Measurements from ENCODE around the gene IL16.

IL16 gene

DNA sequence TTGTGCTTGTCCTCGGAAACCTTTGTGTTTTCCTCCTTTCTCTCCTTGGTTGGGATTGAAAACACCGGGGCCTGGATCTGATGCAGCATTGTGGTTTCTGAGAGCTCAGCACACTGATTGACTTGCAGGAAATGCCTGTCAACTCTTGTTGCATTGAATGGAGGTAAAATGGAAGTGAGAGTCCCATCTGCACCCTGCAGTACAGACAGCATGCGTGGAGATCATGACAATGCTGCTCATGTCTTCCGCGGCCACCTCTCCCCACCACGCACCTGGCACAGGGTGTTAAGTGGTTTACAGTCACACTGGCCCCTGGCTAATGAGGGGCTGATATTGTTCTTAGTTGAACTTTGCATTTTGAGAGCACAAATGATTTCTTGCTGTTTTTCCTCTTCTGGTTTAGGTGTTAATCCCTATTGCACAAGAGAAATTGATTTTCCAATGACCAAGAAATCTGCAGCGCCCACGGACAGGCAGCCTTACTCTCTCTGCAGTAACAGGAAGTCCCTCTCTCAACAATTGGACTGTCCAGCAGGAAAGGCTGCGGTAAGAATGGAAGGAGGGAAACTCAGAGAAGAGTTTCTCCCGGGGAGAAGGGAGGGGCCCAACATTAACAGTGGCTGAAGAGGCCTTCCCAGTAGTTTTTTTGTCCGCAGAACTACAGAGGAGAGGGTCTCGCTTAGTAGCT is 68.7 kb downstream of the IL16 start:
- no peaks in the 10 kb centered on the region for H3K36me3 Mint-ChIP-seq (ENCODE audit: low read depth)
- no peaks in the 10 kb centered on the region for H3K9me3 Mint-ChIP-seq
- peak overlapping the region; percentile 78 for H3K27ac Mint-ChIP-seq
- no peak for ATAC-seq
- H3K4me3 Mint-ChIP-seq: peak overlapping the region; percentile 48
- H3K4me1 Mint-ChIP-seq: peaks cover 43% of the 10 kb centered on the region
- peaks cover 2% of the 10 kb centered on the region for H3K27me3 Mint-ChIP-seq
- DNase-seq: no peak

DNA sequence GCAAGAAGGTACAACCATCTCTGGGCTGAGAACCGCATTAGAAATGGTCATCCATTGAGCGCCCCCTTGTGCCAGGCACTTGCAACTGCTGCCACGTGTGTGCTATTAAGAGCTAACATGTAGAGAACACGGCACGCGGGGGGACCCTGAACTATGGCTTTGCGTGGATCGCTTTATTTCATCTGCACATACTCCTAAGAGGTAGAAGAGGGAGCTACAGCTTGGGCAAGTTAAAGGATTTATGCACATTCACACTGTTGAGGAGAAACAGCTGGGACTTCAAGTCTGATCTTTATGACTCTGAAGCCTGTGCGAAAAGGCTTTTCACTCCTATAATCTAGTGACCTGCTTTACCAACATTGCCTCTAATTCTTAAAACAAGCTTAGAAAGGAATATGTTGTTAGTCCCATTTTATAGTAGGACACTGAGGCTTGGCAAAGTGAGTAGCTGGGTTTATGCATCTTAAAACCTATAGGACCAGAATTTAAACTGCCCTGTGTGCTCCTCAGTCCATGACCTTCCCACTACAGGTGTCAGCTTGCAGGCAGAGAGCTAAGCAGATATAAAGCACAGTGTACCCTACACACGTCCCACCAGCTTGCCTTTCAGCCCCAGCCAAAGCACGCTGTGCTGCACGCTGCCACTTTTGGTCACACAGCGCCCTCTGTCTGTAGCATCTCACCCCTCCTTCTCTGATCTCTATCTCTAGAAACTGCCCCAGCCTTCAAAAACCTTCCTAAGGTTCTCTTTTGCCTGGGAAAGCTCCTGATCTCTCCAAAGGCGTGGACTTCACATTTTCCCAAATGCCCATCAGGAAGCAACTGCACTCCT is 69.5 kb downstream of the IL16 start:
- peak overlapping the region; percentile 78 for H3K27ac Mint-ChIP-seq

DNA sequence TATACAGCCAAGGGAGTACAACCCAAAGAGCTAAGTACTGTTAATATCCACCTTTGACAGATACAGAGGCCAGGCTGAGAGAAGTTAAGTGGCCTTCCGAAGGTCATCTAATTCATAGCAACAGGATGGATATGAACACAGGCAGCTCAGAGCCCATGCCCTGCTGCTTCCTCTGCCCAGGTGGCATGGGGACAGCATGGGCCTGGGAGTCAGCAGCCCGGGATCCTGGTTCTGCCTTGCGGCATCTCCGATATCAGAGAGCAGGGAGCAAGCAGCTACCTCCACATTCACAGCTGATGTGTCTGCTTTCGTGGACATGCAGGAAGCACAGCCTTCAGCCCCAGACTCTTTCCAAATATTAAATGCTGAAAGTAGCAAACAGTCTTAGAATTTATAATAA is 71.7 kb downstream of the IL16 start:
- H3K4me1 Mint-ChIP-seq: peaks cover 51% of the 10 kb centered on the region
- ATAC-seq (no peak), DNase-seq (no peak)
- no peaks in the 10 kb centered on the region for H3K9me3 Mint-ChIP-seq
- H3K27ac Mint-ChIP-seq: no peak overlapping the region
- H3K4me3 Mint-ChIP-seq: no peak overlapping the region
- peaks cover 2% of the 10 kb centered on the region for H3K27me3 Mint-ChIP-seq
- no peaks in the 10 kb centered on the region for H3K36me3 Mint-ChIP-seq (ENCODE audit: low read depth)

More for the DNA sequence above, 69.5 kb downstream of the IL16 start:
- peak; percentile 90 for DNase-seq
- Mint-ChIP-seq H3K4me3 (peak overlapping the region; percentile 48), H3K36me3 (ENCODE audit: low read depth) (no peaks in the 10 kb centered on the region), H3K9me3 (no peaks in the 10 kb centered on the region), H3K4me1 (peaks cover 49% of the 10 kb centered on the region), H3K27me3 (peaks cover 2% of the 10 kb centered on the region)
- peak; percentile 85 for ATAC-seq

DNA sequence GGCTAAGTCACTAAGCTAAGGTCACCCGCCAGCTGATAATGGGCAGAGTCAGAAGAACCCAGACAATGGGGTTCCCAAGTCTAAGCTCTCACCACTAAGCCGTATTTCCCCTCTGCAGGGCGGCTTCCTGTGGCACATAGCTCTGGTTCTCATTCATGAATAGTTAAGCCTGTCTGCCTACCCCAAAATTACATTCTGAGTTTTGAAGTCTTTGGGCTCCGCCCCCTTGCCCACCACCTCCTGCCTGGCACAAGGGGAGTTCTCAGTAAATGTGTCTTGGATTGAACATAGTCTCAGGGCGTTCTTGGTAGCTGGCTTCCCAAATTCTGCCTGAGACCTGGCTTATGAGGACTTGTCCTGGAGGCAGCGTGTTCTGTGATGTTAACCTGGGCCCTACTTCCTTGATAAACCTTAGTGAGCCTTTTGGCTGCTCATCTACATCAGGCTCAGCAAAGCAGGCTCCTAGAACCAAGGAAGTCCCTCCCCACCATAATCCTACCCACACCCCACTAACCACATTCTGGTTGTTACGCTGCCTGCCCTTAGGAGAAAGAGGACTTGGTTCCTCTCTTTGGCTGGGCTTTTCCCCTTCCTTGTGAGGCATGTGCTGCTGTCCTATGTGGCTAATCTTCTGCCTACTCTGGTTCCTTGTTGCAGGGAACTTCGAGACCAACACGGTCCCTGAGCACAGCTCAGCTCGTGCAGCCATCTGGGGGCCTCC is 72.4 kb downstream of the IL16 start:
- peak overlapping the region; percentile 77 for H3K27ac Mint-ChIP-seq
- H3K27me3 Mint-ChIP-seq: peaks cover 2% of the 10 kb centered on the region
- DNase-seq (no peak), ATAC-seq (no peak)
- H3K4me1 Mint-ChIP-seq: peaks cover 51% of the 10 kb centered on the region
- peak overlapping the region; percentile 15 for H3K4me3 Mint-ChIP-seq
- no peaks in the 10 kb centered on the region for H3K36me3 Mint-ChIP-seq (ENCODE audit: low read depth)
- H3K9me3 Mint-ChIP-seq: no peaks in the 10 kb centered on the region

DNA sequence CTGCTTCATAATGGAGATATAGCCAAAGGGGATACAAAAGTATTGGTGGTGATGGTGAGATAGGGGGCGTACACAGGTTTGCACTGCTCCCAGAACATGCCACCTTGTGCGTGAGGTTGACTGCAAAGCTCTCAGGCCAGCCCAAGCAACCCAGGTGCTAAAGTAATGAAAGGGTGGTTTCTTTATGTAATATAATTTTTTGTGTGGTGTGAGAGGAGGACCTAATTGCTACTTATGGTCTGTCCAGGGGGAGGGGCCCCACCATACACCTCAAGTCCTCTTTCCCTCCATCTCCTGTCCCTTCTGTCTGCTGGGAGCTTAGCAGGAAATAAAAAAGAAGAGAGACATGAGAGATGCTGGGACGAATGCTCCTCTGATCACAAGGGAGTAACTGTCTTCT is 73.5 kb downstream of the IL16 start:
- Mint-ChIP-seq H3K27me3 (peaks cover under 1% of the 10 kb centered on the region), H3K9me3 (no peaks in the 10 kb centered on the region), H3K27ac (peak overlapping the region; percentile 73), H3K4me3 (no peak overlapping the region), H3K4me1 (peaks cover 57% of the 10 kb centered on the region), H3K36me3 (ENCODE audit: low read depth) (no peaks in the 10 kb centered on the region)
- DNase-seq (no peak), ATAC-seq (no peak)

DNA sequence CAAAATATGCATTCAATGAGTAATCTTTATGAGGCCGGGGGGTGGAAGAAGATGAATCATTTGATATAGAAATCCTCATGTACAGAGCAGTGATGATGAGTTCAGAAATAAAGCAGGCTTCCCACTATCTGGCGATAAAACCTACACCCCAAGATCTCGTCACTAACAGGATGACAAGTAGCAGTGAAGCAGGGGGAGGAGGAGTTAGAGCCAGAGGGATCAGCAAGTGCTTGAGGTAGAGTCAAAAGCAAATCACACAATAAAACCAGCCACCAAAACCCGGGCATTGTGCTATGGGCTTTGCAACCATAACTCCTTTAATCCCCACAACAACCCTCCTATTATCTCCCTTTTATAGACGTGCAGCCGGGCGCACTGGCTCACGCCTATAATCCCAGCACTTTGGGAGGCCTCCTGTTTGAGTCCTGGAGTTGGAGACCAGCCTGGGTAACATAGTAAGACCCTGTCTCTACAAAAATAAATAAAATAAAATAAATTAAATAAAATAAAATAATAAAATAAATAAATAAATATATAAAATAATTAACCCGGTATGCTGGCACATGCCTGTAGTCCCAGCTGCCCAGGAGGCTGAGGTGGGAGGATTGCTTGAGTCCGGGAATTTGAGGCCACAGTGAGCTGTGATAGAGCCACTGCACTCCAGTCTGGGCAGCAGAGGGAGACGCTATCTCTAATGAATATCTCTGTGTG is 74.3 kb downstream of the IL16 start:
- no peak overlapping the region for H3K4me3 Mint-ChIP-seq
- peaks cover 57% of the 10 kb centered on the region for H3K4me1 Mint-ChIP-seq
- H3K9me3 Mint-ChIP-seq: no peaks in the 10 kb centered on the region
- DNase-seq (no peak), ATAC-seq (peak; percentile 56)
- no peaks in the 10 kb centered on the region for H3K27me3 Mint-ChIP-seq
- peak overlapping the region; percentile 73 for H3K27ac Mint-ChIP-seq
- H3K36me3 Mint-ChIP-seq (ENCODE audit: low read depth): no peaks in the 10 kb centered on the region

DNA sequence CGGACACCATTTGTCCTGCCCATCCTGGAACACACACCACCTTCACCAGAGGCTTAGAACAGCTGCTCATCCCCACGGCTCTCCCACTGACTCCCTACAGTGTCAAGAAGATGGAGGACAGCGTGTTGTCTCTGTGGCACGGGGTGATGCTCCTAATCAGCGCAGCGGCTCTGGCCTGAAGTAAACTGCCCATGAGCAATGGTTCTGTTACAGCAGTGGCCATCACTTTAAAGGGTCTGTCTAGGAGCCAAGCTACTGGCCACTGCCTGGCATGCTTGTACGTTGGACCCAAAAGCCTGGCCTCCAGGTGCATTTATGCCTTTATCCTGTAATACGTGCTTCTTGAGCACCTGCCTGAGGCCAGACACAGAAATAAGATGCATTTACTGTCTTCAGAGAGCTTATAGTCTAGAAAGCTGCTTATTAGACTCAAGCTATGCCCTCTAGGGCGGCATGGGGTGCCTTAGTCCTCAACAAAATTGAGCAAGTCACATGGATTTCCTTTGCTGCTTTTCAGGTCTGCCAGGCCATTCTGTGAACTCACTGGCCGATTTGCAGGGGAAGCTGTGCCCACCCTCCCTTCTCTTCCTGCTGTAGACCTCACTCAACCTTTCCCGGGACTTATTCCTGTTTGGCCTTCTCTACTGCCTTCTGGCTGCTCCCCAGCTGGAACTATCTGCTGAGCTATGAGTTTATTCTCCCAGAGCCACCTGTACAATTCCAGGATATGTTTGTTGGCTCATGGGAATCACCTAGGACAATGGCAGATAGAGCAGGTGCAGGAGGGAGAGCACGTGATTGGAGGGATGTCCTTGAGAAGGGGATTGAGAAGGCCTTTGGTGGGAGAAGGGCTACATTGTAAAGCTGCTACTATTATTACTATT is 75.3 kb downstream of the IL16 start:
- Mint-ChIP-seq H3K4me1 (peaks cover 54% of the 10 kb centered on the region), H3K4me3 (no peak overlapping the region), H3K9me3 (peaks cover 4% of the 10 kb centered on the region), H3K27me3 (no peaks in the 10 kb centered on the region), H3K27ac (no peak overlapping the region), H3K36me3 (ENCODE audit: low read depth) (peaks cover 6% of the 10 kb centered on the region)
- ATAC-seq: no peak
- no peak for DNase-seq

DNA sequence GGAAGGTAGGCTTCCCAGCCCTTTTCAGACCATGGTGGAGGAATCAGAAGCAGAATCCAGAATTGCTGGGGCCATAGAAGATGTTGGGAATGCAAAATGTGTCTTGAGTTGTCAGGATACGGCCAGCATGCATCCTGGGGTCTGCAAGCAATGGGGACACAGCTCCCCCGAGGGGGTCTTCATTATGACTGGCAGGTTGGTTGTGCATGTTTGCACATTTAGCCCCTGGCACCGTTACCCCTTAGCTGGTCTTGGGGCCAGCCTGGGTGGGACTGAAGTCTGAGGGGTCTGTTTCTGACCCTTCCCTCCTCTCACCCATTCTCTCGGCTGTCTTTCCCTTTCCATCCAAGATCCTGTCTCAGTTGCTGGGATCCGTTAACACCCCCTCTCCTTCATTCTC is 76.5 kb downstream of the IL16 start:
- ATAC-seq (no peak), DNase-seq (no peak)
- peaks cover 53% of the 10 kb centered on the region for H3K4me1 Mint-ChIP-seq
- no peak overlapping the region for H3K4me3 Mint-ChIP-seq
- H3K36me3 Mint-ChIP-seq (ENCODE audit: low read depth): peaks cover 14% of the 10 kb centered on the region
- H3K9me3 Mint-ChIP-seq: peaks cover 9% of the 10 kb centered on the region
- no peaks in the 10 kb centered on the region for H3K27me3 Mint-ChIP-seq
- no peak overlapping the region for H3K27ac Mint-ChIP-seq

DNA sequence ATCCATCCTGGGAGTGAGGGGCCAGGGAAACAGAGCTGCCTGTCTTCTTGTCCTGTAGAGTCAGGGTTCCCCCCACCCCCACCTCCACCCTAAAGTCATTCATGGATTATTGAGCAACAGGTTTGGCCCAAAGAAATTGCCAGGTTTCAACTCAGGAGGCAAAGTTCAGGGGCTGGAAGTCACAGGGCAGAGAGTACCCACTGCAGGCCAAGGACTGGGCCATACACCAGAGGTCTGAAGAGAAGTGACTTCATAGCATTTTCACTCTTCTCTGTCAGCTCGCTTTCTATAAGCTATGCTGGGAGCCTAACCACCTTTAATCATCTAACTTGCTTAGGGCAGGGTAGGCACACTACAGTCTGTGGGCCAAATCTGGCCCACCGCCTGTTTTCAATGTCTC is 77.2 kb downstream of the IL16 start:
- Mint-ChIP-seq H3K4me3 (no peak overlapping the region), H3K9me3 (peaks cover 12% of the 10 kb centered on the region), H3K4me1 (peaks cover 47% of the 10 kb centered on the region), H3K27me3 (no peaks in the 10 kb centered on the region), H3K36me3 (ENCODE audit: low read depth) (peaks cover 16% of the 10 kb centered on the region), H3K27ac (no peak overlapping the region)
- ATAC-seq (no peak), DNase-seq (no peak)

DNA sequence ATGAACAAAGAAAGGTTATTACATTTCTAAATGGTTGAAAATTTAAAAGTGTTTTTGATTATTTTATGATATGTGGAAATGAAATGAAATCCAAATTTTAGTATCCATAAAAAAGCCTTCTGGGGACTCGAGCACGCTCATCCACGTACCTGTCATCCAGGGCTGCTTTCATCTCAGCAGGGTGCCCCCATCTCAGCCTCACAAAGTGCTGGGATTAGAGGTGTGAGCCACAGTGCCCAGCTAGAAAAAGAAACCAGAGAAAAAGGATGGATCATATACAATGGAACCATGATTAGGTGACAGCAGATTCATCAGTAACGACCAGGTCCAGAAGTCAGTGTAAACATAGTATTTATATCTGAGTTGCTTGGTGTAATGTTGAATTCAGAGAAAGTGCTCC is 77.6 kb downstream of the IL16 start:
- Mint-ChIP-seq H3K4me3 (no peak overlapping the region), H3K9me3 (peaks cover 16% of the 10 kb centered on the region), H3K27ac (no peak overlapping the region), H3K4me1 (peaks cover 43% of the 10 kb centered on the region), H3K36me3 (ENCODE audit: low read depth) (peaks cover 16% of the 10 kb centered on the region), H3K27me3 (no peaks in the 10 kb centered on the region)
- DNase-seq (no peak), ATAC-seq (no peak)

DNA sequence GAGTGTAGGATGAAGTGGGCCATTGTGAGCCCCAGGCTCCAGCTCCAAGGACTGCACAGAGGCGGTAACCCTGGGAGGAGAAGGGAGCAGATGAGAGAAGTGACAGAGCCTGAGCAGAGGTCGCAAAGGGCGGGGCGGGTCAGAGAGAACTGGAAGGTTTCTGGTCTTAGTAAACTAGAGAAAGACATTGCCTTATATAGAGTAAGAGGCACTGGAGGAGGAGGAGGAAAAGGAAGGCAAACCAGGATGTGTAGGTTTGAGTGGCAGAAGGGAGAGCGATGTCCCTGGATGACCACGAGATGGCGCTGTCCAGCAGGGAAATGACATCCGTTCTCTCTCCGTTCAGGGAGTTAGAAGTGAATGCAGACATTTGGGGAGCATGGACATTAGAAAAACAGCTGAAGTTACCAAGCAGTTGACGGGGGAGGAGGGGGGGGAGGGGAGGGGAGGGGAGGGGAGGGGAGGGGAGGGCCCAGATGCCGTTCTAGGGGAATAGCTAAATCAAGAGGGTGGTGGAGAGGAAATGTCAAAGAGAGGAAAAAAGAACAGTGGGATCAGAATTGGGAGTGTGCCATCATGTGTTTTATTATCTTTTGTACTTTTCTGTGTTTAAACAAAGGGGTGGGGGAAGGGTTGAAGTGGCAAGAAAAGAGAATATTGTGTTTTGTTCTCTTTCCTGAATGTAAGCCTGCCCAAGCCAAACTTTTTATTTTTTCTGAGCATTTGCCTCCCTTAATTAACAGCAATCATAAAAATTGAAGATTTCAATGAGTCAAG is 78.4 kb downstream of the IL16 start:
- Mint-ChIP-seq H3K36me3 (ENCODE audit: low read depth) (peaks cover 16% of the 10 kb centered on the region), H3K27ac (peak overlapping the region; percentile 60), H3K4me1 (peaks cover 36% of the 10 kb centered on the region)

DNA sequence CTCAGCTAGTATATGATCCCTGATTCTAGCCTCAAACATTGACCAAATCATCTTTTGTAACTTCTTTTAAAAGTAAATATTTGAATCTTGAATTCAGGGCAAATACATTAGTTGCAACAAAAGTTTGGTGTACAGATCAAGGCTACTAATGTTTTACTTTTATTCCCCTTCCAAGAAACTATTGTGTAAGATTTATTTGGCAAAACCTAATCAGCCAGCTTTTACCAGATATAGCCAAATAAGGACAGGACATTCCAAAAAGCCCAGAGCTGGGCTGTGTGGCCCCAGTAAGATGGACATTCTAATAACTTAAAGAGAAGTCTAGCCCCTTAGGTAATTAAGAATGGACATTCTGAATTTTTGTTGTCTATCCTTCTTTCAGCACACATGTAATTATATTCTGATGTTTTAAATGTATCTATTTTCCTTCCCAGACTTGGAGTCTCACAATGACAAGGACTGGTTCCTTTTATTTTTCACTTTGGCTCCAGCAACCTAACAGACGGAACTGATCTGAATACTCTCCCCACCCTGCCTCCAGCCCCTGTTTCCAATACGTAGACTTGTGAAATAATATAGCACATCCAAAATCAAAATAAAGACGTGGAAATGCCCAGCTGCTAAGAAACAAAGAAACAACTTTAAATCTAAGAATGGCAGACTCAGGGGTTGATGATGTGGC is 79.2 kb downstream of the IL16 start:
- Mint-ChIP-seq H3K4me1 (peaks cover 33% of the 10 kb centered on the region), H3K4me3 (no peak overlapping the region), H3K36me3 (ENCODE audit: low read depth) (peaks cover 16% of the 10 kb centered on the region), H3K27me3 (no peaks in the 10 kb centered on the region), H3K9me3 (peaks cover 16% of the 10 kb centered on the region), H3K27ac (no peak overlapping the region)
- DNase-seq (no peak), ATAC-seq (no peak)

More for the DNA sequence above, 78.4 kb downstream of the IL16 start:
- DNase-seq: peak; percentile 69
- H3K9me3 Mint-ChIP-seq: peaks cover 16% of the 10 kb centered on the region
- no peak overlapping the region for H3K4me3 Mint-ChIP-seq
- peak; percentile 75 for ATAC-seq
- H3K27me3 Mint-ChIP-seq: no peaks in the 10 kb centered on the region

All from activated naive CD8-positive, alpha-beta T cell treated with anti-CD3 and anti-CD28 coated beads, Interleukin-2, amount 50 U/mL, for 24 hours (primary cell).